Fibroblast of skin of left quadriceps (primary cell): ENCODE results near the gene C2.
"Not testable (repeated sequence)": the region's sequence is repeated elsewhere in the genome, so short reads cannot be mapped to it uniquely, and the experiment has no call there.

Experiments used
- DNase-seq, 2 experiments: peaks; one replicate each; pipeline ENCODE4 v3.0.0-alpha.2; 2013; ENCODE audit warnings: low read depth in 2 of 2

The C2 gene

GRCh38 chr6:31927863-31928671 is 550 bp downstream of the C2 start:
- no peak for DNase-seq

- DNase-seq = no peak
Measured at GRCh38 chr6:31928672-31928939, 1.1 kb downstream of the C2 start.

- no peak for DNase-seq
Measured at GRCh38 chr6:31930962-31931361, 3.4 kb downstream of the C2 start.

- DNase-seq = not testable (repeated sequence)
Measured at GRCh38 chr6:31932137-31932536, 4.6 kb downstream of the C2 start.

- DNase-seq = no peak
Measured at GRCh38 chr6:31933537-31933936, 6.0 kb downstream of the C2 start.

- no peak for DNase-seq
Measured at GRCh38 chr6:31935021-31935420, 7.5 kb downstream of the C2 start.

GRCh38 chr6:31935823-31936222 is 8.3 kb downstream of the C2 start:
- no peak for DNase-seq

- no peak for DNase-seq
Measured at GRCh38 chr6:31940256-31940664, 12.7 kb downstream of the C2 start.

GRCh38 chr6:31943742-31944141 is 16.2 kb downstream of the C2 start:
- no peak for DNase-seq

GRCh38 chr6:31945154-31945506 is 17.6 kb downstream of the C2 start:
- DNase-seq = no peak

GRCh38 chr6:31945507-31946369 is 18.2 kb downstream of the C2 start, which contains the start of gene CFB:
TSS of gene CFB (plus strand) at chr6:31946095. CDS start at chr6:31946222, 127 bp downstream.
- peak; percentile 40 to 55 for DNase-seq

GRCh38 chr6:31946370-31946885 is 18.9 kb downstream of the C2 start:
- no peak for DNase-seq

GRCh38 chr6:31947070-31947675 is 19.7 kb downstream of the C2 start:
- no peak for DNase-seq

- DNase-seq = no peak
Measured at GRCh38 chr6:31947864-31948263, 20.3 kb downstream of the C2 start.

- no peak for DNase-seq
Measured at GRCh38 chr6:31948306-31948705, 20.8 kb downstream of the C2 start.

GRCh38 chr6:31948753-31949413 is 21.4 kb downstream of the C2 start:
- no peak for DNase-seq

GRCh38 chr6:31949926-31950548 is 22.5 kb downstream of the C2 start:
- no peak for DNase-seq

- DNase-seq = no peak
Measured at GRCh38 chr6:31952140-31952805, 24.8 kb downstream of the C2 start.

GRCh38 chr6:31952890-31953289 is 25.4 kb downstream of the C2 start:
- no peak for DNase-seq

GRCh38 chr6:31954511-31954910 is 27.0 kb downstream of the C2 start:
- no peak for DNase-seq

GRCh38 chr6:31956796-31957195 is 29.3 kb downstream of the C2 start:
- no peak for DNase-seq
